NCI-H69 (cell line): ENCODE data around the gene METTL8.
"Not testable (repeated sequence)": the region's sequence is repeated elsewhere in the genome, so short reads cannot be mapped to it uniquely, and the experiment has no call there.

Source experiments
- DNase-seq: peaks from one replicate; lab custom pipeline; 2025; lab: John Stamatoyannopoulos, UW

The METTL8 gene

DNA sequence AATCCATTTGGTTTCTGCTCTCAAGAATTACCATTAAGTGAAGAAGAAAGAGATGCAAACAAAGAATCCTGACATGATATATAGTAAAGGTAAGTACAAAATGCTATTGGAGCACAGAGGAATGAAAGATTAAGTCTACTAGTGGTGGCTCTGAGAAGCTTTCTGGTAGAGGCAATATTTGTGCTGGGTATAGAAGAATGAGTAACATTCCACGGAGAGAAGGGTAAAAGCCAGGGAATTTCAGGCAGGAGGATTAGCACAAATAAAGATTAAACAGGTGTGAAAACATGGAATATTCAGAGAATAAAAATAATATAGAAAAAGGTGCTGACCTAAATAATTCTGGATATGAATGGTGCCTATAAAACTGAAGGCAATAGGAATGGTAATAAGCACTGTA lies 31.8 kb downstream of the METTL8 start:
- no peak for DNase-seq

DNA sequence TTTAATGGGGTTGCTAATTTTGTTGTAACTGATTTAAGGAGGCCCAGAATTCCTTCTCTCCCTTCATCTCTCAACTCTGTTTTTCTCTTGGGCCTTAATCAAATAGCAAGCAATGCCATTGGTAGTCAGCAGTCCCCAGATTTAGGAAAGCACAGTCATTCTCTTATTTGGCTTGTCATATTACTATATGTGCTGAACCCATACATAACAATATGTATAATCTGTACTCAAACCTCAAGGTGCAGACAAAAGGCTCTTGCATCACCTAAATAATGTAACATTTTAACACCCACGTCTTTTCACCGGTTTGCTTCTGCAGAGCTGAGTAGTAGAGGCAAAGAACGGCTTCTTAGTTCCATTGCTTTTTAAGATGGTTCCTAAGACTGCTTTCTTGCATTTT lies 33.4 kb downstream of the METTL8 start:
- peak; percentile 51 for DNase-seq

DNA sequence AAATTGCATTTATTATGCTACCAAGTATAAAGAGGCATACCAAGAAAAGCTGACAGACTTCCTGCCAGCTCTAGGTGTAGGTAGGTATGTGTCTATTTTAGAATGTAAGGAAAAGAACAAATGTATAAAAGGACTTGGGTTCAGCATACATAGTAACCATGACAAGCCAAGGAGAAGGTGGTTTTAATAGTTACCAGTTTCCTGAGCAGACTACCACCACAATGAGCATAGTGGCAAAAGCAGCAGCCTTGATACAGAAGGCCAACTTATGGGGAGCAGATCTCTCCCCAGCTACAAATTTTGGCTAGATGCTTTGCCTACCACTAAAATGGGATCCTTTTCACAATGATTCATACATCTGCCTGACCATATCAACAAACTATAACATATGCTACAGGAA lies 34.5 kb downstream of the METTL8 start:
- DNase-seq = no peak

DNA sequence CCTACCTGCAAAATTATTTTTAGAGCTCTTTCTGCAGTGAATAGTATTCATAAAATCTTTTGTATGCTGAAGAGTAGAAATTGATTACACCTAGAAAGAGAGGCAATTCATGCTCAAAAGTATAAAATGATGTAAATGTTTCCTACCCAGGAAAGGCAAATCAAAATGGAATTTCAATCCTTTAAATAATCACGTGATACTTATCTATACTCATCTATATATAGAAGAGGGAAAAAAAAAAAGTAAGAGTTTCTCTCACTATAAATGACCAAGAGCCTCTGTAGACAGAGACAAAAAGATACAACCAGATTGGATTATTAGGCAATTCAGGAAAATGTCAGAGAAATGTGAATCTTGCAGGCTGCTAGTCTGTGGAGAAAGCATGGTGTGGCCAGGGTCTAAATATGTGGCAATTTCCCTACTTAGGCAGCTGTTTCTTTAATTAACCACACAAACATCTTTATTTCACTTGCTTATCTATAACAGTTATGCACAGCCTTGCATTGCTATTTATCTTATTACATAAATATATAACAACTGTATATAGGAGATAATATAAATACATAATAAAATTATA lies 39.5 kb downstream of the METTL8 start:
- no peak for DNase-seq

DNA sequence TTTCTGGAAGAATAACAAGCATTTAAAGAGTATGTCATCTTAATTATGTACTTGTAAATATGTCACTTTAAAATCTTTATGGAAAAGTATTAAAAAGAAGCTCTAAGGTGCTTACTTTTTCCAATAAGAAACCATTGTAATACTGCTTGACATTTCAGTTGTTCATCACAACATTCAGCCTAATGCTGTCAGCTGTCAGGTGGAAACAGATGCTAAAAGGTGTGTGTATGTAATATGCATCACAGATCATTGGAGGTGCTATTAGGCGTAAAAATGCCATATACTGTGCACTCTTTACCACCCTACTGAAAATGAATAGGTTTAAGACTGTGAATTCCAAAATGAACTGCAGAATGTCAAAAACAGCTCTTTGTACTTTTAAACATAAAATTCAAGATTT lies 40.3 kb downstream of the METTL8 start:
- peak; percentile 52 for DNase-seq

DNA sequence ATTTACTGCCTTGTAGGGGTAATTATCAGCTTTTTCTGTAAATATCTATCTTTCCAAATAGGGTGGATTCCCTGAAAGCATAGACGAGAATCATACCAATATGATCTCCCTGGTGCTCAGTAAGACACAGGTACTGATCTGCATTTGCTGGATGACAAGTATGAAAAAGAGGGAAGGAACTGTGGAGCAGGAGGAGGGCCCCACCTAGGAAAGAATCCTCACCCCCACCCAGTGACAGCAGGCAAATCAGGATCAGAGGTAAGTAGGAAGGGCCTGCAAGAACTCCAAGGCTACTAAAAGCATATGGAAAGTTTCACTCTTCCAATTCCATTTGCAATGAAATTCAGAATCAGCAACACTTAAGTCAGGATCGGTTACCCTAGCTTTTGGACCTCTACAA lies 42.3 kb downstream of the METTL8 start:
- peak; percentile 9 for DNase-seq

DNA sequence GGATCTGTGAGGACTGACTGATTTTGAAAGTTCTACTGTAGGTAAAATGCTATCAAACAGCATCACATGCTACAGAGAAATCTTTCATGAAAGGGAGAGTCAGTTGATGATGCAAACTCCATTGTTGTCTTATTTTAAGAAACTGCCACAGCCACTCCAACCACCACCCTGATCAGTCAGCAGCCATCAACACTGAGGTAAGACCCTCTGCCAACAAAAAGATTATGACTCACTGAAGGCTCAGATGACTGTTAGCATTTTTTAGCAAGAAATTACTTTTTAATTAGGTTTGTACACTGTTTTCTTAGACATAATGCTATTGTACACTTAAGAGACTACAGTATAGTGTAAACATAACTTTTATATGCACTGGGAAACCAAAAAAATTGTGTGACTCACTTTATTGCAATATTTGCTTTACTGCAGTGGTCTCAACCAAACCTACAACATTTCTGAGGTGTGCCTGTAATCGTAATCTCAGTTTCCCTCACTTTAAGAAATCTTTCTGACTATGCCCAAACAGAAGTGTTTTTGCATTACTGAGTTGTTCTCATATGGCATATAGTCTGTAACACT lies 42.8 kb downstream of the METTL8 start:
- peak; percentile 21 for DNase-seq

DNA sequence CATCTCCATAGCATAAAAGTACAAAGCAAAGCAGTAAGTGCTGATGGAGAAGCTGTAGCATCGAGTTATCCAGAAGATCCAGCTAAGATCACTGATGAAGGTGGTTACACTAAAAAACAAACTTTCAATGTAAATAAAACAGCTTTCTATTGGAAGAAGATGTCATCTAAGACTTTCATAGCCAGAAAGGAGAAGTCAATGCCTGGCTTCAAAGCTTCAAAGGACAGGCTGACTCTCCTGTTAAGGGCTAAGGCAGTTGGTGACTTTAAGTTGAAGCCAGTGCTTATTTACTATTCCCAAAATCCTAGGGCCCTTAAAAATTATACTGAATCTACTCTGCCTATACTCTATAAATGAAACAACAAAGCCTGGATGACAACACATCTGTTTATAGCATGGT lies 44.0 kb downstream of the METTL8 start:
- DNase-seq = no peak

DNA sequence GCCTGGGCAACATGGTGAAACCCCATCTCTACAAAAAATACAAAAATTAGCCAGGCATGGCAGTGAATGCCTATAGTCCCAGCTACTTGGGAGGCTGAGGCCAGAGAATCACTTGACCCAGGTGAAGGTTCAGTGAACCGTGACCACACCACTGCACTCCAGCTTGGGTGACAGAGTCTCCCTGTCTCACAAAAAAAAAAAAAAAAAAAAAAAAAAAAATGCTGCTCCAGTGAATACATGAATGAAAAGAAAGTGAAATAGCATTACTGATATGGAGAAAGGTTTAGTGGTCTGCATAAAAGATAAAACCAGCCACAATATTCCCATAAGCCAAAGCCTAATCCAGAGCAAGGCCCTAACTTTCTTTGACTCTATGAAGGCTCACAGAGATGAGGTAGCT lies 44.5 kb downstream of the METTL8 start:
- no peak for DNase-seq

DNA sequence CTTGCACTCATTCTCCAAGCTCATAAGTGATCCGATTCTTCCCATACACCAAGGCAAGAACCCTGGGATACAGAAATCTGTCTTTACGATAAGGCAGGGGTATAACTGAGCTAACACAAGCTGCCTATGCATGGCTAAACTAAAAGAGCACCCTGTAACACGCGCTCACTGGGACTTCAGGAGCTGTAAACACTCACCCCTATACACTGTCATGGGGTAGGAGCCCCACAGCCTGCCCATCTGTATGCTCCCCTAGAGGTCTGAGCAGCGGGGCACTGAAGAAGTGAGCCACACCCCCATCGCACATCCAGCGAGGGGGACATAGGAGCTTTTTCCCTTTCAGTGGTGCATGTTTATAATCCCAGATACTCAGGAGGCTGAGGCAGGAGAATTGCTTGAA lies 46.7 kb downstream of the METTL8 start:
- no peak for DNase-seq

DNA sequence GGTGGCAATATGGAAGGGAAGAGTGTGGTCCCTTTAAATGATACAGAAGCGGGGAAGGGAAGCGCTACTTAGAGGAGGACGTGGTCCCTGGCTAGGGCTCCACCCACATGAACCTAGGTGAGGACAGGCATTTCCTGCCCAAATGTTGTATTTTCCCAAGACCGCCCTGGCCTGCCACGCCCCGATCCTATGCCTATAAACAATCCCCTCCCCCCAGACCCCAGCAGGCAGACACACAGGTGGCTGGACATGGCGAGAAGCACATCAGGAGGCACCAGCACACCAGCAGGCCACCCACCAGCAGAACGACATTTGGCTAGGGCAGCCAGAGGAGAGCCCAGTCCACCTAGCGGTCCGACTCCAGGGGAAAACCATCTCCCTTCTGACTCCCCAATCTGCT lies 47.2 kb downstream of the METTL8 start:
- peak; percentile 82 for DNase-seq

DNA sequence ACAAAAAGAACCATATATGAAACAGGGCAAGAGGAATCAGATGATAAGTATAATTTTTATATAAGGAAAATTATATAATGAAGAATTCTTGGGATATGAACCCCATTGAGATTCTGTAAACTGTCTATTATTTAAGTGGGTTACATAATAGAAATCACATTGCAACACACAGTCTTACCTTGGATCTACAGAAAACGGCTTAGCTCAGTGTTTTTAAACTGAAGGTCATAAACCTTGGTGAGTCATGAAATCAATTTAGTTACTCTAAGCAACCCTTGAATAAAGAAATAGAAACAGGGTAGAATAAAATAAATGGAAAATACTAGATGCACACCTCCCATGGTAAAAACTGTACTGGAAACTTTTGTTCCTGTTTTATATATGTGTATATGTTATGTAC lies 50.7 kb downstream of the METTL8 start:
- DNase-seq = no peak

DNA sequence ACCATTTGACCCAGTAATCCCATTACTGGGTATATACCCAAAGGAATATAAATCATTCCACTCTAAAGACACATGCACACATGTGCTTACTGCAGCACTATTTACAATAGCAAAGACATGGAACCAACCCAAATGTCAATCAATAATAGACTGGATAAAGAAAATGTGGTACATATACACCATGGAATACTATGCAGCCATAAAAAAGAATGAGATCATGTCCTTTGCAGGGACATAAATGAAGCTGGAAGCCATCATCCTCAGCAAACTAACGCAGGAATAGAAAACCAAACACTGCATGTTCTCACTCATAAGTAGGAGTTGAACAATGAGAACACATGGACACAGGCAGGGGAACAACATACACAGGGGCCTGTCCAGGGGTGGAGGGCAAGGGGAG lies 51.6 kb downstream of the METTL8 start:
- DNase-seq = not testable (repeated sequence)

DNA sequence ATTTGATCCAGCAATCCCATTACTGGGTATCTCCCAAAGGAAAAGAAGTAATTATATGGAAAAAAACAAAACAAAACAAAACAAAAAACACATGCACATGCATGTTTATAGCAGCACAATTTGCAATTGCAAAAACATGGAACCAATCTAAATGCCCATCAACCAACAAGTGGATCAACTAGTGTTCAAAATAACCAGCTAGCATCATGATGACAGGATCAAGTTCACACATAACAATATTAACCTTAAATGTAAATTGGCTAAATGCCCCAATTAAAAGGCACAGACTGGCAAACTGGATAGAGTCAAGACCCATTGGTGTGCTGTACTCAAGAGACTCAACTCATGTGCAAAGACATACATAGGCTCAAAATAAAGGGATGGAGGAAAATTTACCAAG lies 55.9 kb downstream of the METTL8 start:
- DNase-seq = not testable (repeated sequence)

DNA sequence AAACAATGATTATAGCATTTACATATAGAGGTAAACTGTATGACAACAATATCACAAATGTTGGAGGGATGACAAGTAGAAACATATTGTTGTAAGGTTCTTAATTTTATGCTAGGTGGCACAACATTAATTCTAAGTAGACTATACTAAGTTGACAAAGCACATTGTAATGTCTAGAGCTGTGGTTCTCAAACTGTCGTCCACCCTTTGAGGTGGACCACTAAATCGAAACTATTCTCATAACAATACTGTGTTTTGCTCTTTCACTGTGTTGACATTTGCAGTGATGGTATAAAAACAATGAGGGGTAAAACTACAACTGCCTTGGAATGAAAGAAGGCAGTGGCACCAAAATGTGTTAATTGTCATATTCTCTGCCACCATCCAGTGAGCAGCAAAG lies 66.1 kb downstream of the METTL8 start:
- DNase-seq = no peak

DNA sequence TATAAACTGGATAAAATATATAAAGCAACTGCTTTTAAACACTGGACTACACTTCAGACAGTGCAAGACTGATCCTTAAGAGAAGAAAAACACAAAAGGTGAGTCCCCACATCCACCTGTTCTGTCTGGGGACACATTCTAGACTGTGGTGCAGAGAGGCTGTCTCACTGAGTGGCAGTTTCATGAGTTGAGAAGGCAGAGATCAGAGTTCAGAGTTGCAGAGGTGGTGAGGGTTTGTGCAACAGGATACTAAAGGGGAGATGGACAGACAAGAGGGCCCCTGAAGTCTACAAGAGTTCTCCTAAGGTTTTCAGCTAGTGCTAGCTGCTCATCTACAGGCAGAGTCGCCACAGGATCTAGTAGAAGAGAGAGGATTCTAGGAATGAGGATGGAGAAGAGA lies 68.0 kb downstream of the METTL8 start:
- no peak for DNase-seq

DNA sequence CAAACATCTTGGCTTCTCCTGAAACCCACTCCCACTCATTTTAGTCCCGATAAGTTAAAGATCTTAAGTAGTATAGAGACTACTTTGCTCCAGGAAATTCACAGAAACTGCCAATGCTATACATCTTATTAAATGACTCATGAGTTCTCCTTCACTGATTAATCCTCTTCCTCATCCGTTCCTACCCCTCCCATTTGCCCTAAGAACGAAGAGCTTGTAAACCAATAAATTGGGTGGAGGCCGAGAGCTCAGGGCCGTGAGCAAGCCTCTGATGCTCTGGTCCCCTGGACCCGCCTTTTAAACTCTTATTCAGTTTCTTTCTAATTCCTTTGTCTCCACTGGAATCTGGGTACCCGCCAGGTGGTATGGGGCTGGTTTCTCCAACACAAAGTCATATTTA lies 68.6 kb downstream of the METTL8 start:
- DNase-seq = no peak

DNA sequence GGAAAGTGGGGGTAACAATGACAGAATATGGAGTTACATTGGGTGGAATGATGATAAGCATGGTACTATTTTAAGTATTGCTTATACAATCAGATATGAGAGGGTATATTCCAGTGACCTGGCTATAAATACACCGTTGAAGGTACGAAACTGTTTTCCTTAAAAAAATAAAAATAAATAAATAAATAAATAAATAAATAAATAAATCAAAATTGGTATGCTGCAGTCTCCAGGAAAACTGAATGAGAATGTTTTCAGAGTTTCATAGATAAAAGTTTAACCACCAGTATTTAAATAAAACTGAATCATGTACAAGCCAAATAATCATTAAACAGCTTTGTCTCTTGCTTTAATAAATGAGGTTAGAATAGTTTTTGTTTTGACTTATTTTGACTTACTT lies 71.4 kb downstream of the METTL8 start:
- DNase-seq = no peak

DNA sequence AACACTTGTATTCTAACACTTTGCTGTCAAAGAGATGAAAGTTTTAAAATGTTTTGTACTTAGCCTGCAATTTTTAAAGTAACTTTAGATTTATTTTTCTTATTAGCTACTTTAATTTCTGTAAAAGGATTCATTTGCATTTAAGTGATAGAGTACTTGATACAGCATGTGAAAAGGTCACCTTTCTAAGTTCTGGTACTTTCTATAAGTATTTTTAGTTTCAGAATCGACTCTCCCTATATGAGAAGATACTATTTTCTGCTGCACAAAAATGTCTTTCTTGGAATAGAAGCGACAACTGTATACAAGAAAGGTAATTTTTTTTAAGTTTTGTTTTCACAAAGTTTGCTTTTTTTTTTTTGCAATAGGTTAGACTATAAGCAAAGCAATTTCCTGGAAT lies 72.9 kb downstream of the METTL8 start:
- DNase-seq = peak; percentile 24

DNA sequence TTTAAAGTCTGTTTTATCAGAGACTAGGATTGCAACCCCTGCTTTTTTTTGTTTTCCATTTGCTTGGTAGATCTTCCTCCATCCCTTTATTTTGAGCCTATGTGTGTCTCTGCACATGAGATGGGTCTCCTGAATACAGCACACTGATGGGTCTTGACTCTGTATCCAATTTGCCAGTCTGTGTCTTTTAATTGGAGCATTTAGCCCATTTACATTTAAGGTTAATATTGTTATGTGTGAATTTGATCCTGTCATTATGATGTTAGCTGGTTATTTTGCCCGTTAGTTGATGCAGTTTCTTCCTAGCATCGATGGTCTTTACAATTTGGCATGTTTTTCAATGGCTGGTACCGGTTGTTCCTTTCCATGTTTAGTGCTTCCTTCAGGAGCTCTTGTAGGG lies 80.0 kb downstream of the METTL8 start:
- DNase-seq = not testable (repeated sequence)

DNA sequence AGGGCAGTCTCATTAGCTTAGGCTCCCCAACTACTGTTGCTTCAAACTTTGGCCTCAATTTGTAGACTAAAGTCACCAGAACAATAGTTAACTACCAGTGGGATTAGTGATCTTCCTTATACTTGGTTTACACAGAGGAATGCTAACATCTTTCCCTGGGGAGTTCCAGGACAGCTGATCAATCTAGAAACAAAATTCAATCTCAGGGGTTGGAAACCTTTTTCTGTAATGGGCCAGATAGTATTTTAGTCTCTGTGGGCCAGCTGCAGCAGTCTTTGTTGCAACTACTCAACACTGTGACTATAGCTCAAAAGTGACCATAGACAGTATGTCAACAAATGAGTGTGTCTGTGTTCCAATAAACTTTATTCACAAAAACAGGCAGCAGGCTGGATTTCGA lies 85.7 kb downstream of the METTL8 start:
- no peak for DNase-seq

DNA sequence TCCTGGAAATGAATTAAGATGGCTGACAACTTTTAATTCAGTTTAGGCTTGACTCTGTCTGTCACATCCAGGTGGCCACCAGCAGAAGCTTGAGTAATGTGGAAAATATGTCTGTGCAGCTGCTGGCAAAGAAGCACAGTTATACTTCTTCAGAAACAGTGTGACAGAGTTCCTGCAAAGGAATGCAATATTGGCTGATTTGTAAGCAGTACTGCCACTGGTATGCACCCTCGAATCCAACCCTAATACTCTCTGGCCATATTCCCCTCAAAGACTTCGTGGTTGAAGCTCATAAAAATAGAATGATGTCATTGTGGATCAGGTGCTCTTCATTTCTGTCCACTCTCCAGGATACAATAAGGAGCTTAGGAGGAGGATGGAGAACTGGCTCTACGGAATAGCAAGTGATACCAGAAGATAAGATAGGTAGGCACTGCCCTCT lies 86.2 kb downstream of the METTL8 start:
- peak; percentile 7 for DNase-seq

DNA sequence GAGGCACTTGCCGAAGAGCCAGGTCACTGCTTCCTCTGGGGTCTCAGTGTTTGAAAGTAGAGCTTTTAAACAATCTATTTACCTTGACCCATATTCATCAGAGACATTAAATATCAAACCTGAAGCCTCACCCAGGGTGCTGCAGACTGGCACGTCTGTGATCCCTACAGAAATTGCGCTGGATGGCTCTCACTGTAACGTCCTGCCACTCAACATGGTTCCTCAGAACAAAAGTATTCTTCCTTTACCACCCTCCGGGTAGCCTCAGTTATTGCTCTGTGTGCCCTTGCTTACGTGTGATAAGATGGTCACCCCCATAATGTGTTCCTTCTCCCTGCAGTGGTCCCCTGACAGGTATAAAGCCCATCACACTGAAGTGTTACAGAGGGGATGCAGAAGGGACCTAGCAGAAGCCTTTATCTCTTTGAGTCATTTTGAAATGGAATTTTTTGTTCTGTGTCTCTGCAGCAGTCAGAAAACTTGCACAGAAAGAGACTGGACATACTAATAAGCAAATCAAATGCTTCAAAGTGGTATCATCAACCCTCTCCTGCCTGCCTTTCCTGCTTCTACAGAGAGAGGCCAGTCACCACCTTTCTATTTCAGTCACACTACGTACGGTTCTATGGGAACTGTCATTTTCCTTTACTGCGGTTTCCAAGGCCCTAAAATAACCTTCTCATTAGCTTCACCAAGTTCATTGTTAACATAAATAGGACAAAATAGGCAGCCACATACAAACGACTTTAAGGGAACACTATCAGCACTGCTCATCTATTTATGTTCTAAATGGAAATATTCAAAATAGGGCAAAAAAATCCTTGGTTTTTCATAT lies 86.8 kb downstream of the METTL8 start:
- DNase-seq = no peak
